IgD-negative memory B cell (primary cell): ENCODE results near the gene DDX60. TPM values are rescaled to one million over a fixed set of nuclear protein-coding genes. Genes with fewer than 3 reads are reported as not detected.
"Not testable (repeated sequence)": the region's sequence is repeated elsewhere in the genome, so short reads cannot be mapped to it uniquely, and the experiment has no call there.

Source experiments
- H3K27ac Mint-ChIP-seq, 3 donors: one replicate each; pipeline ENCODE4 v1.8.0; 2020 to 2022; ENCODE audit warnings: mild to moderate bottlenecking in 3 of 3, mixed read lengths in 3 of 3, moderate library complexity in 1 of 3
- H3K27me3 Mint-ChIP-seq: one replicate; pipeline ENCODE4 v1.8.0; 2021; ENCODE audit warnings: mixed read lengths
- H3K36me3 Mint-ChIP-seq: one replicate; pipeline ENCODE4 v1.8.0; 2020; ENCODE audit warnings: mild to moderate bottlenecking, mixed read lengths
- H3K4me1 Mint-ChIP-seq, 3 donors: one replicate each; pipeline ENCODE4 v1.8.0; 2020 to 2022; ENCODE audit warnings: mixed read lengths in 3 of 3, mild to moderate bottlenecking in 1 of 3
- H3K4me3 Mint-ChIP-seq, 4 donors: one replicate each; pipeline ENCODE4 v1.8.0; 2020 to 2022; ENCODE audit warnings: mild to moderate bottlenecking in 4 of 4, mixed read lengths in 4 of 4, moderate library complexity in 3 of 4
- H3K9me3 Mint-ChIP-seq, 3 donors: one replicate each; pipeline ENCODE4 v1.8.0; 2020 to 2021; ENCODE audit warnings: mixed read lengths in 3 of 3, mild to moderate bottlenecking in 1 of 3
- polyA plus RNA-seq: library from polyadenylated mRNA; unstranded; fragments of 300-500 nt; fragmentation: Illumina TruSeq; gene quantifications from one replicate; pipeline ENCODE4 v1.2.3, GENCODE V29; 2021

DDX60 gene
- polyA plus RNA-seq, 1 donor from 2014 or later: 13.1 TPM

GRCh38 chr4:168317621-168318020, 931 bp downstream of the DDX60 start:
- peak overlapping the region; percentile 97 to 99 (median 98) for H3K4me3 Mint-ChIP-seq
- peaks cover 7% of the 10 kb centered on the region for H3K36me3 Mint-ChIP-seq
- H3K27ac Mint-ChIP-seq: peak overlapping the region; percentile 91 to 99 (median 98)
- no peaks in the 10 kb centered on the region for H3K27me3 Mint-ChIP-seq
- H3K9me3 Mint-ChIP-seq: no peaks in the 10 kb centered on the region
- peaks cover 22 to 28% (median 25%) of the 10 kb centered on the region in 3 donors for H3K4me1 Mint-ChIP-seq

DNA sequence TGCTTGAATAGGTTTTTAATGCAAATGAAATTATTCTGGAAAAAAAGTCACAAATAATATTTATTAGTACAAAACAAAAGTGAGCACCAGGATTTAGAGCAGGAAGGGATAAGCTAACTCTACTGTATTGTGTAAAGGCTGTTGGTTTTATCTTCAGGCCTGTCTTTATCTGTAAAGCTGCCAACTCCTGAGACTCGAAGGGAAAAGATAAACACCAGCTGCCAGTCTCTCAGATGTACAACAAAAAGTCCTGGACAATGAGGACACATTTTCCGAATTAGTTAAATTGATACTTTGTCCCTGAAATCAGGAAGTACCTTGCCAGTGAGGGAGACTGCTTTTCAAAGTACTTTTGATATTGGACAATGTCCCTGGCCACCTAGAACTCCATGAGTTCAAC, 8.8 kb downstream of the DDX60 start:
- Mint-ChIP-seq H3K27ac (peak overlapping the region in 1 of 3 donors; percentile 33), H3K27me3 (no peaks in the 10 kb centered on the region), H3K4me1 (peaks cover 3 to 5% (median 5%) of the 10 kb centered on the region in 3 donors), H3K9me3 (no peaks in the 10 kb centered on the region), H3K4me3 (no peak overlapping the region), H3K36me3 (peaks cover 11% of the 10 kb centered on the region)

DNA sequence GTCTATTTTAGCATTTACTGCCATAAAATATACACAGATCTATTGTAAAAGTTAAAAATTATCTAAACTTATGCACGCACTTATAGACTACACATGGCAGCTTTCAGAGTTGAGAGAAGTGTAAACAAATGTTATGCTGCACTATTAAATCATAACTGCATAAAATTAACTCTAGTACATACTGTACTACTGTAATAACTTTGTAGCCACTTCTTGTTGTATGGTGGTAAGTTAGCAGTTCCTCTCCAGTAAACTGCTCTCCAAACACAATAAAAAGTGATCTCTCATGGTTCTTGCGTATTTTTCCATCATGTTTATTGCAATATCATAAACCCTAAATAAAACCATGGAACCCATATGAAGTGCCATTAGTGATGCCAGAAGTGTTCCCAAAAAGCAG, 9.6 kb downstream of the DDX60 start:
- Mint-ChIP-seq H3K27ac (no peak overlapping the region), H3K9me3 (no peaks in the 10 kb centered on the region), H3K4me1 (peaks cover 3 to 5% (median 4%) of the 10 kb centered on the region in 3 donors), H3K4me3 (no peak overlapping the region), H3K36me3 (peaks cover 9% of the 10 kb centered on the region), H3K27me3 (no peaks in the 10 kb centered on the region)

GRCh38 chr4:168306476-168306875, 12.1 kb downstream of the DDX60 start:
- Mint-ChIP-seq H3K36me3 (peaks cover 10% of the 10 kb centered on the region), H3K27ac (no peak overlapping the region), H3K27me3 (no peaks in the 10 kb centered on the region), H3K9me3 (no peaks in the 10 kb centered on the region), H3K4me3 (no peak overlapping the region), H3K4me1 (peaks cover 0 to 2% (median 0%) of the 10 kb centered on the region in 3 donors)

- Mint-ChIP-seq H3K4me1 (no peaks in the 10 kb centered on the region), H3K27ac (no peak overlapping the region), H3K4me3 (no peak overlapping the region), H3K9me3 (no peaks in the 10 kb centered on the region), H3K27me3 (no peaks in the 10 kb centered on the region), H3K36me3 (peaks cover 11% of the 10 kb centered on the region)
Observed at GRCh38 chr4:168304744-168305459, 13.7 kb downstream of the DDX60 start.

DNA sequence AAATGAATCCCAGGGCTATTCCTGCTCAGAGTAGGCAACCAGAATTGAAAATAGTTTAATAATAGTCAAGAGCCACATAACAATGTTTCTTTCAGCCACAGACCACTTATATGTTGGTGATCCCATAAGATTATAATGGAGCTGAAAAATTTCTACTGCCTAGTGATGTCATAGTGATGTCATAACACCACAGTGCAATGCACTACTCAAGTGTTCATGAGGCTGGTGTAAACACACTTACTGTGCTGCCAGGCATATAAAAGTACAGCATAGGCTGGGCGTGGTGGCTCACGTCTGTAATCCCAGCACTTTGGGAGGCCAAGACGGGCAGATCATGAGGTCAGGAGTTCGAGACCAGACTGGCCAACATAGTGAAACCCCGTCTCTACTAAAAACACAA, 15.1 kb downstream of the DDX60 start:
- not testable (repeated sequence) for H3K4me3 Mint-ChIP-seq, H3K27ac Mint-ChIP-seq, H3K9me3 Mint-ChIP-seq, H3K4me1 Mint-ChIP-seq, H3K27me3 Mint-ChIP-seq
- peaks cover 15% of the 10 kb centered on the region for H3K36me3 Mint-ChIP-seq

GRCh38 chr4:168293386-168293975, 25.1 kb downstream of the DDX60 start:
- Mint-ChIP-seq H3K27ac (no peak overlapping the region), H3K4me3 (no peak overlapping the region), H3K9me3 (no peaks in the 10 kb centered on the region), H3K4me1 (peaks cover 3 to 9% (median 4%) of the 10 kb centered on the region in 3 donors), H3K36me3 (peaks cover 25% of the 10 kb centered on the region), H3K27me3 (no peaks in the 10 kb centered on the region)

- Mint-ChIP-seq H3K36me3 (peaks cover 21% of the 10 kb centered on the region), H3K4me1 (peaks cover 2 to 9% (median 4%) of the 10 kb centered on the region in 3 donors), H3K9me3 (no peaks in the 10 kb centered on the region), H3K27me3 (no peaks in the 10 kb centered on the region), H3K27ac (no peak overlapping the region), H3K4me3 (no peak overlapping the region)
Observed at GRCh38 chr4:168291242-168291641, 27.3 kb downstream of the DDX60 start.

DNA sequence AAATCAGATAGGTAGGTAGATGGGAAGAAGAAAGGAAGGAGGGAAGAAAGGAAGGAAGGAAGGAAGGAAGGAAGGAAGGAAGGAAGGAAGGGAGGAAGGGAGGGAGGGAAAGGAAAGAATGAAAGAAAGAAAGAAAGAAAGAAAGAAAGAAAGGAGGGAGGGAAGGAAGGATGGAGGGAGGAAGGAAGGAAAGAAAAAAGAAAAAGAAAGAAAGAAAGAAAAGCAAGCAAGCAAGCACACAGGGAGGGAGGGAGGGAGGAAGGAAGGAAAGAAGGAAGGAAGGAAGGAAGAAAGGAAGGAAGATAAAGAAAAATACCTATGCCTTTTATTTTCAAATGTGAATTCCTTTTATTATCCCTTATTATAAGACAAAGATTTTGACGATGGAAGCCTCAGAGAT, 32.7 kb downstream of the DDX60 start:
- not testable (repeated sequence) for H3K4me3 Mint-ChIP-seq, H3K9me3 Mint-ChIP-seq, H3K27ac Mint-ChIP-seq, H3K4me1 Mint-ChIP-seq, H3K27me3 Mint-ChIP-seq
- H3K36me3 Mint-ChIP-seq: peaks cover 13% of the 10 kb centered on the region

DNA sequence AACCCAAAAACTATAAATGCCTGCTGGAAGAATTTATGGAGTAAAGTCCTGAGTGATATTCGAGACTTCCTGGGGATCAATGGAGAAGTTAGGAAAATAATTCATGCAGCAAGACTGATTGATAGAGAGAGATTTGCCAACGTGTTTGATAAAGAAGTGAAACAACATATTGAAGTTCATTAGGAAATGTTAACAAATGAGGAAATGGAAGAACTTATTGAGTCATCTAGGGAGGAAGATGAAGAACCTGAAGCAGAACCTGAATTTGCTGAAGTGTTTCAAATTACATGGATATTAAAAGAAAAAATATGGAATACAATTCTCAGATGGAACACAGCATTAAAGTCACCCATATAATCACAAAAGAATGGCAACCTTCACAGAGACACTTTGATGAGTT, 39.0 kb downstream of the DDX60 start:
- Mint-ChIP-seq H3K27me3 (no peaks in the 10 kb centered on the region), H3K4me1 (no peaks in the 10 kb centered on the region), H3K36me3 (peaks cover 33% of the 10 kb centered on the region), H3K4me3 (no peak overlapping the region), H3K27ac (no peak overlapping the region), H3K9me3 (peaks cover 0 to 2% (median 0%) of the 10 kb centered on the region in 3 donors)

DNA sequence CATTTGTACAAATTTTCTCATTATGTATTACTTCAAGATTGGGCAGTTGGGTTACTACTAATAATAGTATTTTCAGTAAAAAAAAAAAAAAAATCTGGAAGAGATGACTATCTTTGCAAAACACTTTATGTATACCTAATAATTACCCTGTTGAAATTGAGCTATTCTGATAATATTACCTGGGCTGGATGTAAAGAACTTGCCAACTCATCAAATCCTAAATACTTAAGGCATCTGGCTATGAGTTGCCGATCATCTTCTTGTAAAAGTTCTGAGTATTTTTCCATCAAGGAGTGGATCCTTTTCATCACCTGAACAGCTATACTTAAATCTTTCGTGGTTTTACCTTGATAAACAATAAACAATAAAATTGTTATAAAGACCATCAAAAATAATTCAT, 42.7 kb downstream of the DDX60 start:
- Mint-ChIP-seq H3K36me3 (peaks cover 28% of the 10 kb centered on the region), H3K4me3 (no peak overlapping the region), H3K27ac (no peak overlapping the region), H3K9me3 (peaks cover 0 to 2% (median 0%) of the 10 kb centered on the region in 3 donors), H3K4me1 (no peaks in the 10 kb centered on the region), H3K27me3 (no peaks in the 10 kb centered on the region)

GRCh38 chr4:168274871-168275270, 43.7 kb downstream of the DDX60 start:
- H3K27me3 Mint-ChIP-seq: no peaks in the 10 kb centered on the region
- no peak overlapping the region for H3K27ac Mint-ChIP-seq
- H3K4me3 Mint-ChIP-seq: no peak overlapping the region
- H3K36me3 Mint-ChIP-seq: peaks cover 21% of the 10 kb centered on the region
- peaks cover 0 to 2% (median 0%) of the 10 kb centered on the region in 3 donors for H3K9me3 Mint-ChIP-seq
- no peaks in the 10 kb centered on the region for H3K4me1 Mint-ChIP-seq

GRCh38 chr4:168273838-168274237, 44.7 kb downstream of the DDX60 start:
- Mint-ChIP-seq H3K27ac (peak overlapping the region in 1 of 3 donors; percentile 69), H3K9me3 (peaks cover 0 to 2% (median 0%) of the 10 kb centered on the region in 3 donors), H3K4me1 (no peaks in the 10 kb centered on the region), H3K27me3 (no peaks in the 10 kb centered on the region), H3K36me3 (peaks cover 18% of the 10 kb centered on the region), H3K4me3 (no peak overlapping the region)

- Mint-ChIP-seq H3K4me3 (no peak overlapping the region), H3K9me3 (no peaks in the 10 kb centered on the region), H3K36me3 (peaks cover 16% of the 10 kb centered on the region), H3K4me1 (no peaks in the 10 kb centered on the region), H3K27me3 (no peaks in the 10 kb centered on the region), H3K27ac (no peak overlapping the region)
Observed at GRCh38 chr4:168272488-168272887, 46.1 kb downstream of the DDX60 start.

DNA sequence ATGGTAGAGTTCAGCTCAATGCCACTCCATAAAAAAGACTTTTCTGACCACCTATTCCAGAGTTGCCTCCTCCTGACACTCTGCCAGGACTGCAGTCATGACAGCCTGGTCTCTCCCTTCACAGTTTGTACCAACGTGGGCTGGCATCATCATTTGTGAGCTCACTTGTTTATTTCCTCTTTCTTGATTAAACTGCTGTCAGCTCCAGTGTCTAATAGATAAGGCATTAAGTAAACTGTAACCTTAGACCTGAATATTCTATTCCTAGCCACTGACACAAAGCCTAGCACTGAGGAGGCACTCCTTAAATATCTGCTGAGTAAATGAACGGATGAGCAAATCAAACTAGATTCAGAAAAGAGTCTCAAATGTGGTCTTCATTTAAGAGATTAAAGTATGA, 48.7 kb downstream of the DDX60 start:
- H3K27ac Mint-ChIP-seq: peak overlapping the region in 2 of 3 donors; percentile 36 to 45
- no peak overlapping the region for H3K4me3 Mint-ChIP-seq
- H3K4me1 Mint-ChIP-seq: no peaks in the 10 kb centered on the region
- no peaks in the 10 kb centered on the region for H3K27me3 Mint-ChIP-seq
- peaks cover 12% of the 10 kb centered on the region for H3K36me3 Mint-ChIP-seq
- H3K9me3 Mint-ChIP-seq: no peaks in the 10 kb centered on the region

GRCh38 chr4:168265327-168265726, 53.2 kb downstream of the DDX60 start:
- peaks cover 9% of the 10 kb centered on the region for H3K36me3 Mint-ChIP-seq
- H3K4me3 Mint-ChIP-seq: no peak overlapping the region
- H3K9me3 Mint-ChIP-seq: no peaks in the 10 kb centered on the region
- no peaks in the 10 kb centered on the region for H3K27me3 Mint-ChIP-seq
- H3K27ac Mint-ChIP-seq: no peak overlapping the region
- no peaks in the 10 kb centered on the region for H3K4me1 Mint-ChIP-seq
